ENCODE measurements around the gene RCBTB1.

RCBTB1 gene

DNA sequence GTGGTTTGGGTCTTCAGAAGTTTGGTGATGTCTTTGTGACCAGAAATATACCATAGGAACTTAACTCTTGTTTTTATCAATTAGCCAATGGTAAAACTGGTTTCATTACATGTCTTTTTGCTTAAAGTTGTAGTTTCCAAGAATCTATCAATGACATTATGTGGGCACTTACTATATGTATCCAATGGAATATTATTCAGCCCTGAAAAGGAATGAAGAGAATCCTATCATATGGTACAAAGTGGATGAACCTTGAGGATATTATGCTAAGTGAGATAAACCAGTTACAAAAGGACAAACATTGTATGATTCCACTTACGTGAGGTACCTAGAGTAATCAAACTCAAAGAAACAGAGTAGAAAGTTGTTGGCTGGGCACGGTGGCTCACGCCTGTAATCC lies 26.4 kb downstream of the RCBTB1 start:
- no peak for DNase-seq (ENCODE audit: low spot score)

- DNase-seq (ENCODE audit: low spot score): no peak
Observed at GRCh38 chr13:49554387-49554786, 31.0 kb downstream of the RCBTB1 start.

DNA sequence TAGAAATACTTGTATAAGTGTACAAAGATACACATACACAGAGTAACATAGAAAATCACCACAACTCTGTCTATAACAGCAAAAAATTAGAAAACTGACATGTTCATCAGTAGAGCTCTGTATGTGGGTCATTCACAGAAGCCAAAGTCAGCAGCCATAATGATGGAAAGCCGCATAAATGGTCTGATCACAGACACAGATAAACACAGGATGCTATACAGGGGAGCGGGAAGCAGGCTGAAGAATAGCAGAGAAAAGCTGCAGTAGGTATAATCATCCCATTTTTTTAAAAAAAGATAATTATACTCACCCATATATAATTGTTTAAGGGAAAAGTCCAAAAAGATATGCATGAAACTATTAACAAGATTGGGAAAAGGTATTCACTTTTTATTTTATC lies 31.5 kb downstream of the RCBTB1 start:
- DNase-seq (ENCODE audit: low spot score): no peak

- DNase-seq (ENCODE audit: low spot score): no peak
Observed at GRCh38 chr13:49550942-49551644, 34.3 kb downstream of the RCBTB1 start.

DNA sequence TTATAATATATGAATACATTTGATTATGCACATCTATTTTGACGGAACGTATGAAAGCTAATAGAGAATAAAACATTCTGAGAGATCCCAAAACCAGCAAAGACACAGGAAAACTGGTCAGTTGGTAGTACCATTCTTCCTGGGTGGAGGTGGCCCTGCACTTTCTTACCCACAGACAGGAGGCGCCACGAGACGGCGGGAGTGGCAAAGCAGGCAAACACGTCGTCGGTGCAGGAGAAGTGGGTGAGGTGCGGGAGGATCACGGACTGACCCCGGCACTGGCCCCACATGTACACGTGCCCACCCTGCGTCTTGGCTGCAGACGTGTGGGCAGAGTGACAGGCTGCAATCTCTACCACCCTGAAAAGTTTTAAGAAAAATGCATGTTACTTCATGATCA lies 36.1 kb downstream of the RCBTB1 start:
- DNase-seq (ENCODE audit: low spot score): no peak

- no peak for DNase-seq (ENCODE audit: low spot score)
Observed at GRCh38 chr13:49546561-49546960, 38.8 kb downstream of the RCBTB1 start.

DNA sequence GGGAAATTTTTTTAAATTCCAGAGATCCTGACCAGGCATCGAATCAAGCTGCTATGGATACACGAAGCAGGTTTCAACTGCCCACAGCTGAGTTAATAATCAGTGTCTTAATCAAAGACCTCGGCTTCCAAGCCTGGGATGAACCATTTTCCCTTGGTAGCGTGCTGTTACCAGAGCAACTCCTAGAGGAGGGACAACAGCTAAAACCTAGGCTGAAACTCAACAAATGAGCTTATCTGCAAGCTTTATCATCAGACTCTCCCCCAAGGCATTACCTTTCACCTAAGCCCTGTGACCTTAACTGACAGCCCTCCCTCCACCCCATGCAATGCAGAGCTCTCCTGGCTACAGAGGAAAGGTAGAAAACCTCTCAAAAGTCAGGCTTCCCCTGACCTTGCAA lies 39.7 kb downstream of the RCBTB1 start:
- no peak for DNase-seq (ENCODE audit: low spot score)

- DNase-seq (ENCODE audit: low spot score): no peak
Observed at GRCh38 chr13:49543656-49544055, 41.7 kb downstream of the RCBTB1 start.

- no peak for DNase-seq (ENCODE audit: low spot score)
Observed at GRCh38 chr13:49540552-49540951, 44.8 kb downstream of the RCBTB1 start.

DNA sequence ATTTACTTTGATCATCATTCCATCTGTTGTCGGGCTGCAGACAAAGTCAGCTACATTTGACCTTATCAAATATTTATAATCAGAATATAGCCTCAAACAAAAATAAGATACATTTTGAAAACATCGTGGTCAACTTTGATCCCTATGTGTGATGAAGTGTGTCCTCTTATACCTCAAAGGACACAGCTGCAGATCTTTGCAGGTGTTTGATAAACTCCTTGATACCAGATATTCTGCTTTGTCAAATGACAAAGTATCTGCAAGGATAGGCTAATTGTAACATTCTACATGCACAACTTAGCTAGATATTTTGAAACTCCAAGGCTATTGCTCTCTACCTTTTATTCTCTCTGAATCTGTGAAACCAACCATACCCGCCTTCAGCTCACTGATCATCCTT lies 45.6 kb downstream of the RCBTB1 start:
- no peak for DNase-seq (ENCODE audit: low spot score)

GRCh38 chr13:49539313-49539712 lies 46.0 kb downstream of the RCBTB1 start:
- no peak for DNase-seq (ENCODE audit: low spot score)

DNA sequence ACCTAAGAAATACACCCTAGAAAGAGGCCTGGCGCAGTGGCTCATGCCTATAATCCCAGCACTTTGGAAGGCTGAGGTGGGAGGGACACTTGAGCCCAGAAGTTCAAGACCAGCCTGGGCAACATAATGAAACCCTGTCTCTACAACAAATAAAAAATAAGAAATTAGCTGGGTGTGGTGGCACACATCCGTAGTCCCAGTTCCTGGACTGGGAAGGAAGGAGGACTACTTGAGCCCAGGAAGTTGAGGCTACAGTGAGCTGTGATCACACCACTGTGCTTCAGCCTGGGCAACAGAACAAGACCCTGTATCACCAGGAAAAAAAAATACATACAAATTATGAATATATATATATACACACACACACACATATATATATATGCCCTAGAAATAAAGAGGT lies 47.0 kb downstream of the RCBTB1 start:
- no peak for DNase-seq (ENCODE audit: low spot score)

DNA sequence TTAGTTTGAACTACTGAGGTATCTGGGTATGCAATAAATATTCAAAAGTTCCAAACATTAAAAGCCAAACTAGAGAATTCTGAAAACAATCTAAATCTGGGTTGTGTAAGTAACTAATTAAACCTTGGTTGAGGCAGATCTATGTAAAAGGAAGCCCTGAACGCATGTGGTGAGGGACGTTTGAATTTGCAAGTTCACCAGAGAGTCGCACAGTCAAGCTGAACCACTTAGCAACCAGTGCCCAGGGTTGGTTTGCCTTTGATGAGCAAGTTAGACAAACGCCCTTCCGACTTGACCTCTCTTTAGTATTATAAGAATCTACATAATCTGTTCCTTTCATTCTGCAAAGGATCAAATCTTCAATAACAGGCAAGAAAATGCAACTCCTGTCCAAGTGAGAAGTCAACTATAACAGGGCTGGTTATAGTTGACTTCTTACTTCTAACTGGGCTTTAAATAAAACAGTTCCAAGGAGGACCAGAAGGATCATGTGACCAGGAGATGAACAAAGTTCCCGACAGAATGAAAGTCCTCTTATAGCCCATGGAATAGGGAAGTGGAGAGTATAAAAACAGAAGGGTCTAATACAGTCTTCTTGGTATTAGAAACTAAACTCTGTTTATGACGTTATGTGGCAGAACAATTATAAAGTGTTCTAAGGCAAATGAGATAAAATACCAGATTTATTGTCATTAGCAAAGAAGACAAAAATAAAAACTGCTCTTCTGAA lies 49.0 kb downstream of the RCBTB1 start:
- no peak for DNase-seq (ENCODE audit: low spot score)

- no peak for DNase-seq (ENCODE audit: low spot score)
Observed at GRCh38 chr13:49533591-49534269, 51.6 kb downstream of the RCBTB1 start.

DNA sequence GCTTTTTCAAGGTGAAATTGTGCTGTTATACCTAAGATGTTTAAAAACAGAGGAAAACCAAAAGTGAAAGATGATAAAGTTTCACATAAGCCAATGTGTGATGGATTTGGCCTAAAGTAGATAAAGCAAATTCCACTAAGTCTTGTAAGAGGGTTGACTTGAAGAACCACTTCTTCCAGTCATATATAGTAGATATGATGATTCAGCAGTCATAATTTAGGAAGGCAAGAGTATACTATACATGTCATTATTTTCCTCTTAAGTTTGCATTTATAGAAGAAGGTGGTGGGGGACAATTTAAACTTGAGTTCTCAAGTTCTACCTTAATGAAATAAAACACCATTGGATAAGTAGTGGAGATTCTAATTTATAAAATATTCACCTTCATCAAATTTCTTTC lies 52.3 kb downstream of the RCBTB1 start:
- no peak for DNase-seq (ENCODE audit: low spot score)

- no peak for DNase-seq (ENCODE audit: low spot score)
Observed at GRCh38 chr13:49532593-49532992, 52.8 kb downstream of the RCBTB1 start.

GRCh38 chr13:49530457-49530856 lies 54.9 kb downstream of the RCBTB1 start:
- DNase-seq (ENCODE audit: low spot score): no peak

DNA sequence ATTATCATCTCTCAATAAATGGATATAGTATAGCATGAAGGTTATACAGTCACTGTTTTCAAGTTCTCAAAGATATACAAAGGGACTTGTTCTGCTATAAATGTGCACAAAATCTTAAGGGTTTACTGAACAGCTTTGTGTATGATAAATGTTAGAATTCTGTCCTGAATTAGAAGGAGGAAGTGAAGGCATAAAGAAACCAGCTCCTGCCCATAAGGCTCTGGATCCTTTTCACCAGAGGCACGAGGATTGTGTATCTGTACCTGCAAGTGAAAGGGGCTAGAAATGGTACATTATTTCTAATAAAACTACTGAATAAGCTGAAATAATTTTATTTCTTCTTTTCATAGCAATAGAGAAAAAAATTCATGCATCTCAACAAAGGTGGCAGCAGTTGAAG lies 57.2 kb downstream of the RCBTB1 start:
- DNase-seq (ENCODE audit: low spot score): no peak

- DNase-seq (ENCODE audit: low spot score): no peak
Observed at GRCh38 chr13:49527123-49527522, 58.2 kb downstream of the RCBTB1 start.

GRCh38 chr13:49524740-49525501 lies 60.4 kb downstream of the RCBTB1 start:
- no peak for DNase-seq (ENCODE audit: low spot score)

DNA sequence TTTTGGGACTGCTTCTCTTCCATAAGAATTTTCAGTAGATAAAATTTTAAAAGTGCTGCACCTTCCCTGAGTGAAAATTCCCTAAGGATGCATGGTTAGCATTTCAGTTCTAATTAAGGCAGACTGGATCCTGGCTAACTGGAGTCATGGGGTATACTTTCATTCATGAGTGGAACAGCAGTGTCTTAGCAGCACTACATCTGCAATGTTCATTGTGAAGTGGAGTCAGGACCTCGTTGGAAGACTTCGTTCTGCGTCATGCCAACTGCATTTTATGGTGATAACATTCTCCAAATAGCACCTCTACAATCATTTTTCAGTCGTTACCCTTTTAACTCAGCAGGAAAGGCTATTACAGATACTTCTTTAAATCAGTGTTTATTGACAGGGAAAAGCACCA lies 64.1 kb downstream of the RCBTB1 start:
- DNase-seq (ENCODE audit: low spot score): no peak

DNA sequence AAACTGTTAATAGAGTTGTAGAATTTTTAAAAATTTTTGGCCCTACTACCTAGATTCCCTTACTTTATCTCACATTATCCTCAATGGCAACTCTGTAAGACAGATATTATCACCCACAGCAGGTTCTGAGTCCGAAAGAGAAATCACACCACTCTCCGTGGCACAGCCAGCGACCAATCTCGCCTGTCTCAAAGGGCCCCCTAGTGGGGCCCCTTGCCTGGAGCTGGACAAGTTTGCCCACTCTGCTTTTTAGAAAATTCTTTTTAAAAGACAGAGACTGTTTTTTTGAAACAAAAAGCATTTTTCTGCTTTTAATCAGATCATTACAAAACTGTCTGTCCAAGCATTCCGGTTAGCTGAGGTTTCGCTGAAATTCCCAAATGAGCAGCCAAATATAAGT lies 67.9 kb downstream of the RCBTB1 start:
- peak; percentile 27 for DNase-seq (ENCODE audit: low spot score)

GRCh38 chr13:49516467-49516866 lies 68.9 kb downstream of the RCBTB1 start:
- DNase-seq (ENCODE audit: low spot score): no peak
